DMS114 treated with DMSO at 0.1 percent for 48 hours (cell line): ENCODE data around the gene DUSP10.

Experiments
- DNase-seq: peaks from one replicate; lab custom pipeline; 2025; ENCODE audit not compliant: unreplicated experiment; lab: John Stamatoyannopoulos, UW

The DUSP10 gene

GRCh38 chr1:221715321-221716169 lies 26.3 kb downstream of the DUSP10 start:
- DNase-seq = no peak

- no peak for DNase-seq
Measured at GRCh38 chr1:221714227-221715152, 27.4 kb downstream of the DUSP10 start.

GRCh38 chr1:221712776-221713431 lies 29.0 kb downstream of the DUSP10 start:
- DNase-seq = no peak

GRCh38 chr1:221712198-221712684 lies 29.6 kb downstream of the DUSP10 start:
- no peak for DNase-seq

- DNase-seq = no peak
Measured at GRCh38 chr1:221711656-221712055, 30.2 kb downstream of the DUSP10 start.

GRCh38 chr1:221711063-221711577 lies 30.8 kb downstream of the DUSP10 start:
- DNase-seq = no peak

GRCh38 chr1:221709854-221710253 lies 32.0 kb downstream of the DUSP10 start:
- DNase-seq = no peak

- DNase-seq = no peak
Measured at GRCh38 chr1:221708987-221709386, 32.9 kb downstream of the DUSP10 start.

GRCh38 chr1:221708076-221708571 lies 33.8 kb downstream of the DUSP10 start:
- no peak for DNase-seq

GRCh38 chr1:221706876-221707582 lies 34.9 kb downstream of the DUSP10 start:
- no peak for DNase-seq

- DNase-seq = no peak
Measured at GRCh38 chr1:221706191-221706590, 35.7 kb downstream of the DUSP10 start.

- no peak for DNase-seq
Measured at GRCh38 chr1:221704306-221704705, 37.6 kb downstream of the DUSP10 start.

- no peak for DNase-seq
Measured at GRCh38 chr1:221701570-221702186, 40.2 kb downstream of the DUSP10 start.

GRCh38 chr1:221700948-221701347 lies 40.9 kb downstream of the DUSP10 start:
- DNase-seq = no peak

GRCh38 chr1:221700536-221700935 lies 41.4 kb downstream of the DUSP10 start:
- DNase-seq = no peak

- DNase-seq = no peak
Measured at GRCh38 chr1:221699978-221700519, 41.8 kb downstream of the DUSP10 start.

- DNase-seq = no peak
Measured at GRCh38 chr1:221699577-221699976, 42.3 kb downstream of the DUSP10 start.

GRCh38 chr1:221698579-221699349 lies 43.1 kb downstream of the DUSP10 start:
- no peak for DNase-seq
